Midbrain (tissue), 1 donor: ENCODE measurements around the gene GPR107.
A peak's percentile ranks its signal among the peaks of the same experiment; 100 is the strongest.

Source experiments
- DNase-seq: peaks from one replicate; lab custom pipeline; 2025; lab: John Stamatoyannopoulos, UW

The GPR107 gene

GRCh38 chr9:130054325-130054786, 650 bp downstream of the GPR107 start:
- DNase-seq: no peak

GRCh38 chr9:130054820-130055219, 1.1 kb downstream of the GPR107 start:
- no peak for DNase-seq

GRCh38 chr9:130058154-130058553, 4.4 kb downstream of the GPR107 start:
- DNase-seq: no peak

GRCh38 chr9:130058887-130059286, 5.2 kb downstream of the GPR107 start:
- DNase-seq: no peak

- DNase-seq: no peak
These were observed 6.6 kb downstream of the GPR107 start for GRCh38 chr9:130060296-130060695.

DNA sequence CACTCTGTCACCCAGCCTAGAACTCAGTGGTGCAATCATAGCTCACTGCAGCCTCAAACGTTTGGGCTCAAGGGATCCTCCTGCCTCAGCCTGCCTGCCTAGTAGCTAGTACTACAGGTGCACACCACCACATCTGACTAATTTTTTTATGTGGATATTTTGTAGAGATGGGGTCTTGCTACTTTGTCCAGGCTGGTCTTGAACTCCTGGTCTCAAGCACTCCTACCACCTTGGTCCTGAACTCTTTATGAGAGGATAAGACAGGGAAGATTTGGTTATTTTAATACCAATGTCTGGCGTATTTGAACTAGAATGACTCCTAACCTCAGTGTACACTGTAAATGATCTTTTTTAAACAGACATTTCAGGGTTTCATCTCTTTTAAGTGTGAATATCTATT, 9.0 kb downstream of the GPR107 start:
- no peak for DNase-seq

- DNase-seq: no peak
These were observed 10.9 kb downstream of the GPR107 start for GRCh38 chr9:130064621-130065020.

DNA sequence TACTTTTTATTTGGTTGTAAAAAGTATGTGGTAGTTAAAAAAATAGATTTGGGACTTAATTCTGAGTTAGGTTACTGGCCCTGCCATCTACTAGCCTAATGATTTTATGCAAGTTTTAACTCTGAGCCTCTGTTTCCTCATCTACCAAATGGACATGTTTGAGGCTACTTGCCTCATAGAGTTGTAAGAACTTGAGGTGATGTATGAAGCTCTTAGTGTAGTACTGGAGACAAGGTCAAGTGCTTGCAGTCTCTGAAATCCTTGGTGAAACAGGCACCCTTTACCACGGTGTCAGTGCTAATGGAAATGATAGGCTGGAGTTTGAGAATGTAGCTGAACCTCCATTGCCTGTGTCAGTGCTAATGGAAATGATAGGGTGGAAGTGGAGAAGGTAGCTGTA, 15.3 kb downstream of the GPR107 start:
- no peak for DNase-seq

GRCh38 chr9:130072515-130073235, 19.0 kb downstream of the GPR107 start:
- no peak for DNase-seq

- DNase-seq: no peak
These were observed 19.7 kb downstream of the GPR107 start for GRCh38 chr9:130073373-130073772.

DNA sequence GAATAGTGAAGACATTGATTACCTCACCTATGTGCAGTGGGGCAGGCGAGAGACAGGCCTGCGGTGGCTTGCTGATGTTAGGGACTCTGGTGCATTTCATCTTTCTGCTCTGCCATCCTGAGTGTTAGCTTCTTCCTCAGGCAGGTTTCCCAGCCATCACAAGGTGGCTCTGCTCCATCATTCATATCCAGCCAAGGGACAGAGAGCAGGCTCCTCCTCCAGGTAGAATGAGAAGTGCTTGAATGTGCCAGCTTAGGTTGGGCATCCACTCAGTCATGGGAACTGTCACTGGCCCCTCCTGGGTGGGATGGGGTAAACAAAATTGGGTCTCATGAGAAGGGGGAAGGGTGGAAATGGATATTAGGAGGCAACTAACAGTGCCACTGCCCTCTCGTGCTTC, 24.8 kb downstream of the GPR107 start:
- DNase-seq: peak; percentile 42

GRCh38 chr9:130084337-130084736, 30.6 kb downstream of the GPR107 start:
- DNase-seq: no peak

- DNase-seq: no peak
These were observed 34.3 kb downstream of the GPR107 start for GRCh38 chr9:130088051-130088450.

GRCh38 chr9:130089141-130089540, 35.4 kb downstream of the GPR107 start:
- no peak for DNase-seq

GRCh38 chr9:130090915-130091314, 37.2 kb downstream of the GPR107 start:
- DNase-seq: no peak

DNA sequence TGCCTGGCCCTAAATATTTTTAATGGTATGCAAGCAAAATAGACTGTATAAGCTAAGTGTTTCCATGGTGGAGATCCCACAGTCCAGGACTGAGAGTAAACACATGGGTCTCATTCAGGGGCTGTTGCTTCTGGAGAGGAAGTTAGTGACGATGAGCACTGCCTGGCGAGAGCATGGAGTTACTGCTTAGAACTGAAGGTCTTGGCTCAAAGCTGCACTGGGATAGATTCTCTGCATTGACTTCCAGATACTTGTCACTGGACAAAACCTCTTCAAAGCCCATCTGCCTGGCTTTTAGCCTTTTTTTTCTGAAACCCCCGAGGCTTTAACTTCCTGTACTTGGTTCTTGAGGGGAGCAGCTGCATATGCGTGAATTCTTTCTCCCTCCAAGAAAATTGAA, 39.2 kb downstream of the GPR107 start:
- no peak for DNase-seq

- DNase-seq: no peak
These were observed 42.2 kb downstream of the GPR107 start for GRCh38 chr9:130095872-130096271.

DNA sequence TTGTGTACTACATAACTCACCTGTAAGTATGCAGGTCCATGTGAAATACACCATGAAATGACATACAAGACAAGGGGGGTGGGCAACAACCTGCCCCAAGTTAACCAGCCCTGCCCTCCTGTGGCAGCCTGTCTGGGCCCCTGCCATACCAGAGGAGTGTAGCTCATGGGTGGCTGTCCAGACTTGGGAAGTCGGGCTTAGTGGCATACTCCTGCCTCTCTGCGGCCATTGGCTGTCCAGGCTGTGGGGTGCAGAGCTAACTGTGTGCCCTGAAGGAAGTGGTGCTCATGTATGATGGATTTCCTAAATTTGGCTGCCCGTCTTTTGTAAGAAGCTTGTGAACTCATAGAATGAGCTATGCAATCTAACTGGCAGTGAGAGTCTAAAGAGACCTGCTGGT, 47.0 kb downstream of the GPR107 start:
- DNase-seq: no peak

GRCh38 chr9:130101915-130102314, 48.2 kb downstream of the GPR107 start:
- DNase-seq: no peak

GRCh38 chr9:130104491-130105193, 50.9 kb downstream of the GPR107 start:
- no peak for DNase-seq

GRCh38 chr9:130106860-130107233, 53.1 kb downstream of the GPR107 start:
- no peak for DNase-seq

DNA sequence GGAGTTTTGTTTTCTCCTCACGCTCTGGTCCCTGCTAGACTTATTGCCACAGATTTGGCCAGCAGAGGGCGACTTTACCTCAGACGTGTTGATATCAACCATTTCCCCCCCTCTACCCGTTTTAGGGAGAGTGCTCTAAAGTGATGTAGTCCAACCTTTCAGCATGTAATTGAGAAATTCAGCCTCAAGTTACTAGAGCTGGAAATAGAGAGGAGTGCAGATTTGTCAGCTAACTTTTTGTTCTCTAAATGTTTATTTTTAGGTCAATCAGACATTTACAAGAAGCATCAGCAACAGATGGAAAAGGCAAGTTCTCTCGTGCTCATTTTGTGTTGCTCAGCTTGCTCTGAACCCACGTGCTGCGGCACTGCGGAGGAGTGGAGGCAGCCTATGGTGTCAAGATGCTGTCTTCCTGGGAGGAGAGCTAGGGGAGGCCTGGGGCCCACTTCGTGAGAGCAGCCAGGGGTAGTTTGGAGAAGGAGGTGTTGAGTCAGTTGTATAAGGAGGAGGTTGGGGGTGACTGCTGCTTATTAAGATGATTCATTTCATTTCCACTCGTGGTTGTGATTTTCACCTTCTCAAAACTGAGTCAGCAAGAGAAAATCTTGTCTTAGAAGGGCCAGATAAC, 53.6 kb downstream of the GPR107 start:
- peak; percentile 80 for DNase-seq

DNA sequence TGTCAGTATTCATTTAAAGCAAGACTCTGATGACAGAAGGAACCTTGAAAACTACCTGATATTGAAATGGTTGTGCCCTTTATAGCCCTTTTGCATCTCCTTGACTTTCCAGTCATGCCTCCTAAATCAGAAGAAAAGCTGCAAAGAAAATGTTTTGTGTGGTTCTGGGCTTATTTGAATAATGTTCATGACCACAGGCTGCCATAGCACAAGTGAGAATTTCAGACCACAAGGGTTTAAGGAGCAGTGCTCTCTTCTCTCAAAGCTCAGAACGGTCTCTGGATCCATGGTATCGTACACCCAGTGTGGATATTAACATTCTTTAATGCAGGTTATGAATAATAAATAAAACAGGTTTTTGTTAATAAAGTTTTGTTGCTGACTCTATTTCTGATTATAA, 54.2 kb downstream of the GPR107 start:
- no peak for DNase-seq
